ENCODE data around the gene UBE2N. TPM values are rescaled to one million over a fixed set of nuclear protein-coding genes. Genes with fewer than 3 reads are reported as not detected.

UBE2N gene
- total and polyA plus RNA-seq, 2 experiments from 2014 or later: 154 to 385 TPM

DNA sequence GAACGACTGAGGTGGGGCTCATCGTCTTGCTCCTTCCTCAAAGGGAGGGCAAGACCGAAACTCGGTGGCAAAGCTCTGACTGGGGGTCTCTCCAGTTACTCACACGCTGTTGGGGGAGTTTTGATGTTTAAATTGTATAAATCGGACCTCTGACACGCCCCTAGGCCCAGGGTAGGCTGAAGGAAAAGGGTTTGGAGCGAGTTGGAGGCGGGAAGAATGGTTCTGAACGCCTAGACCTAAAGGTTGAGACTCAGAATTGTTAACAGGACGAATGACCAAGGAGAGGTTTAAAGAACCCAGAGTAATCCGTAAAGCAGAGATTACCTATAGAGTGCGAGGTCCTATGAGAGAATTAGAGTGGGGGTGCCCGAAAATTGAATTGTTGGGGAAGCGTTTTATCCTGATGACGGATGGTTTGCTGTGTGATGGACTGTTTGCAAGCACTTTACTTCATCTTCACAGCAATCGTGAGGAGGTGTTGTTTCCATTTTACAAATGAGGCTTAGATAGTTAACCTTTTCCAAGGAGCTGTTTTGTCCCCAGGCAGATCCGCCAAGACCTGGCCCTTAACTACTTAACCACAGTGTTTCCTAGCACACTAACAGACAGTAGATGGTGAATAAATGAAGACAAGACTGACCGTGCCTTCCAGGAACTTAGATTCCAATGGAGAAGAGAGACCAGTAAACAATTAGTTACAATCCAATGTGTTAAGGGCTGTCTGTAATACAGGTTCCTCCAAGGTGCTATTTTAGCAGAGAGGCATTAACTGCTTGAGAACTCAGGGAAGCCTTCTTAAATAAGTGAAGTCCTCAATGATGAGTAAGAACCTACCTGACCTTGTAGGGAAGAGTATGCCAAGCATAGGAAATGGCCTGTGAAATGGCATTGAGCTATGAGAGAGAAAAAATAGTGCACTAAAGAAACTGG lies 929 bp upstream of the UBE2N start (continued):
- TF ChIP-seq, protein P1, sequence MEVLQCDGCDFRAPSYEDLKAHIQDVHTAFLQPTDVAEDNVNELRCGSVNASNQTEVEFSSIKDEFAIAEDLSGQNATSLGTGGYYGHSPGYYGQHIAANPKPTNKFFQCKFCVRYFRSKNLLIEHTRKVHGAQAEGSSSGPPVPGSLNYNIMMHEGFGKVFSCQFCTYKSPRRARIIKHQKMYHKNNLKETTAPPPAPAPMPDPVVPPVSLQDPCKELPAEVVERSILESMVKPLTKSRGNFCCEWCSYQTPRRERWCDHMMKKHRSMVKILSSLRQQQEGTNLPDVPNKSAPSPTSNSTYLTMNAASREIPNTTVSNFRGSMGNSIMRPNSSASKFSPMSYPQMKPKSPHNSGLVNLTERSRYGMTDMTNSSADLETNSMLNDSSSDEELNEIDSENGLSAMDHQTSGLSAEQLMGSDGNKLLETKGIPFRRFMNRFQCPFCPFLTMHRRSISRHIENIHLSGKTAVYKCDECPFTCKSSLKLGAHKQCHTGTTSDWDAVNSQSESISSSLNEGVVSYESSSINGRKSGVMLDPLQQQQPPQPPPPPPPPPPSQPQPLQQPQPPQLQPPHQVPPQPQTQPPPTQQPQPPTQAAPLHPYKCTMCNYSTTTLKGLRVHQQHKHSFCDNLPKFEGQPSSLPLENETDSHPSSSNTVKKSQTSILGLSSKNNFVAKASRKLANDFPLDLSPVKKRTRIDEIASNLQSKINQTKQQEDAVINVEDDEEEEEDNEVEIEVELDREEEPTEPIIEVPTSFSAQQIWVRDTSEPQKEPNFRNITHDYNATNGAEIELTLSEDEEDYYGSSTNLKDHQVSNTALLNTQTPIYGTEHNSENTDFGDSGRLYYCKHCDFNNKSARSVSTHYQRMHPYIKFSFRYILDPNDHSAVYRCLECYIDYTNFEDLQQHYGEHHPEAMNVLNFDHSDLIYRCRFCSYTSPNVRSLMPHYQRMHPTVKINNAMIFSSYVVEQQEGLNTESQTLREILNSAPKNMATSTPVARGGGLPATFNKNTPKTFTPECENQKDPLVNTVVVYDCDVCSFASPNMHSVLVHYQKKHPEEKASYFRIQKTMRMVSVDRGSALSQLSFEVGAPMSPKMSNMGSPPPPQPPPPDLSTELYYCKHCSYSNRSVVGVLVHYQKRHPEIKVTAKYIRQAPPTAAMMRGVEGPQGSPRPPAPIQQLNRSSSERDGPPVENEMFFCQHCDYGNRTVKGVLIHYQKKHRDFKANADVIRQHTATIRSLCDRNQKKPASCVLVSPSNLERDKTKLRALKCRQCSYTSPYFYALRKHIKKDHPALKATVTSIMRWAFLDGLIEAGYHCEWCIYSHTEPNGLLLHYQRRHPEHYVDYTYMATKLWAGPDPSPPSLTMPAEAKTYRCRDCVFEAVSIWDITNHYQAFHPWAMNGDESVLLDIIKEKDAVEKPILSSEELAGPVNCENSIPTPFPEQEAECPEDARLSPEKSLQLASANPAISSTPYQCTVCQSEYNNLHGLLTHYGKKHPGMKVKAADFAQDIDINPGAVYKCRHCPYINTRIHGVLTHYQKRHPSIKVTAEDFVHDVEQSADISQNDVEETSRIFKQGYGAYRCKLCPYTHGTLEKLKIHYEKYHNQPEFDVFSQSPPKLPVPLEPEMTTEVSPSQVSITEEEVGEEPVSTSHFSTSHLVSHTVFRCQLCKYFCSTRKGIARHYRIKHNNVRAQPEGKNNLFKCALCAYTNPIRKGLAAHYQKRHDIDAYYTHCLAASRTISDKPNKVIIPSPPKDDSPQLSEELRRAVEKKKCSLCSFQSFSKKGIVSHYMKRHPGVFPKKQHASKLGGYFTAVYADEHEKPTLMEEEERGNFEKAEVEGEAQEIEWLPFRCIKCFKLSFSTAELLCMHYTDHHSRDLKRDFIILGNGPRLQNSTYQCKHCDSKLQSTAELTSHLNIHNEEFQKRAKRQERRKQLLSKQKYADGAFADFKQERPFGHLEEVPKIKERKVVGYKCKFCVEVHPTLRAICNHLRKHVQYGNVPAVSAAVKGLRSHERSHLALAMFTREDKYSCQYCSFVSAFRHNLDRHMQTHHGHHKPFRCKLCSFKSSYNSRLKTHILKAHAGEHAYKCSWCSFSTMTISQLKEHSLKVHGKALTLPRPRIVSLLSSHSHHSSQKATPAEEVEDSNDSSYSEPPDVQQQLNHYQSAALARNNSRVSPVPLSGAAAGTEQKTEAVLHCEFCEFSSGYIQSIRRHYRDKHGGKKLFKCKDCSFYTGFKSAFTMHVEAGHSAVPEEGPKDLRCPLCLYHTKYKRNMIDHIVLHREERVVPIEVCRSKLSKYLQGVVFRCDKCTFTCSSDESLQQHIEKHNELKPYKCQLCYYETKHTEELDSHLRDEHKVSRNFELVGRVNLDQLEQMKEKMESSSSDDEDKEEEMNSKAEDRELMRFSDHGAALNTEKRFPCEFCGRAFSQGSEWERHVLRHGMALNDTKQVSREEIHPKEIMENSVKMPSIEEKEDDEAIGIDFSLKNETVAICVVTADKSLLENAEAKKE (CRISPR knock-in tag; IDR thresholded peaks at IDR 0.05): no peak
- no peak for TF ChIP-seq ZNF331 (CRISPR knock-in tag; IDR thresholded peaks at IDR 0.05; ENCODE audit: low read depth)
- TF ChIP-seq JUNB (IDR thresholded peaks at IDR 0.05; ENCODE audit: unreplicated experiment): no peak
- no peak for TF ChIP-seq NANOG (IDR thresholded peaks at IDR 0.05; ENCODE audit: borderline replicate concordance)

DNA sequence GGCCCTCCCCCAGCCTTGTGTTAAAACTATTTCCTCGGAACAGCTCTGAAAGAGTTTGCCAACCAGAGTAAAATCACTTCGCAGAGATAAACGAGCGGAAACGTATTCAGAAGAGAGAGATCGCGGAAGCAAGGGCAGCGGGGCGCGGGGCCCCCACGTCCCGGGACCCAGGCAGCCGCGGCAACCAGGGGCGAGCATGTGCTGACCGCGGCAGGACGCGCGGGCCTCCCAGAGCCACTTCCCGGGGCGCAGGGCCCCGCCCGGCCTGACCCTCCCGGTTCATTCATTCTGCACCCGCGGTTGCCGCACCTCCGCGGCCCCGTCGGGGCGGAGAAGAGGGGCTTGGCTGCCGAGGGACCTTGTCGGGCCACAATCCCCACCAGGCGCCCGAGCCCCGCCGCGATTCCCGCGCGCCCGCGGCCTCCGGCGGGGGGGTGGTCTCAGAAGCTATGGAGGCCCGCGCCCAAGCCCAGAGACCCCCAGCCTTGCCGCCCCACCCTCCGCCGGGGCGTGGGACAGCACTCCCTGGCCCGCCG lies 598 bp downstream of the UBE2N start:
- Mint-ChIP-seq H3K36me3 (ENCODE audit: low read depth) (peaks cover 7% of the 10 kb centered on the region; the same call in 1 of the 3 replicates), H3K4me3 (peak overlapping the region; percentile 96), H3K9me3 (peaks cover 3% of the 10 kb centered on the region; the same call in 2 of the 3 replicates), H3K4me1 (peaks cover 49% of the 10 kb centered on the region), H3K27me3 (ENCODE audit: insufficient read depth, low read depth, poor library complexity) (peaks cover 4% of the 10 kb centered on the region), H3K27ac (peak overlapping the region; percentile 96)
- ATAC-seq (peak; percentile 10), DNase-seq (ENCODE audit: low spot score) (peak; percentile 45)
- H3K4me2 ChIP-seq: peak overlapping the region; percentile 97
- H2AFZ ChIP-seq: no peak overlapping the region
- no peaks in the 10 kb centered on the region for H3K27me3 ChIP-seq (ENCODE audit: insufficient read depth)
- no peaks in the 10 kb centered on the region for H3K9me2 ChIP-seq (ENCODE audit: insufficient read depth)
- H3K36me3 ChIP-seq (ENCODE audit: insufficient read depth): no peaks in the 10 kb centered on the region
- no peaks in the 10 kb centered on the region for H3F3A ChIP-seq (replicated peaks; ENCODE audit: low read depth)
- H3K4me3 ChIP-seq: peak overlapping the region; percentile 93
- H3K4me1 ChIP-seq (ENCODE audit: insufficient read depth): peaks cover 44% of the 10 kb centered on the region
- peak overlapping the region; percentile 92 for H3K27ac ChIP-seq (ENCODE audit: low read depth)
- H4K20me1 ChIP-seq (replicated peaks; ENCODE audit: insufficient read depth): peaks cover 47% of the 10 kb centered on the region
- peaks cover 58% of the 10 kb centered on the region for H3K79me2 ChIP-seq (replicated peaks; ENCODE audit: insufficient read depth)
- TF ChIP-seq, protein P2, sequence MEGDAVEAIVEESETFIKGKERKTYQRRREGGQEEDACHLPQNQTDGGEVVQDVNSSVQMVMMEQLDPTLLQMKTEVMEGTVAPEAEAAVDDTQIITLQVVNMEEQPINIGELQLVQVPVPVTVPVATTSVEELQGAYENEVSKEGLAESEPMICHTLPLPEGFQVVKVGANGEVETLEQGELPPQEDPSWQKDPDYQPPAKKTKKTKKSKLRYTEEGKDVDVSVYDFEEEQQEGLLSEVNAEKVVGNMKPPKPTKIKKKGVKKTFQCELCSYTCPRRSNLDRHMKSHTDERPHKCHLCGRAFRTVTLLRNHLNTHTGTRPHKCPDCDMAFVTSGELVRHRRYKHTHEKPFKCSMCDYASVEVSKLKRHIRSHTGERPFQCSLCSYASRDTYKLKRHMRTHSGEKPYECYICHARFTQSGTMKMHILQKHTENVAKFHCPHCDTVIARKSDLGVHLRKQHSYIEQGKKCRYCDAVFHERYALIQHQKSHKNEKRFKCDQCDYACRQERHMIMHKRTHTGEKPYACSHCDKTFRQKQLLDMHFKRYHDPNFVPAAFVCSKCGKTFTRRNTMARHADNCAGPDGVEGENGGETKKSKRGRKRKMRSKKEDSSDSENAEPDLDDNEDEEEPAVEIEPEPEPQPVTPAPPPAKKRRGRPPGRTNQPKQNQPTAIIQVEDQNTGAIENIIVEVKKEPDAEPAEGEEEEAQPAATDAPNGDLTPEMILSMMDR (conservative IDR thresholded peaks at IDR 0.05; ENCODE audit: low read depth in 2 of 2): no peak
- no peak for TF ChIP-seq ZNF114 (CRISPR knock-in tag; IDR thresholded peaks at IDR 0.05)
- TF ChIP-seq STAT1 (IDR thresholded peaks at IDR 0.05; ENCODE audit: unreplicated experiment): no peak

Data from GM23338 (cell line).